Brain pericyte (primary cell): ENCODE measurements around the gene TP53I11.

ENCODE experiments used
- DNase-seq: peaks from one replicate; pipeline ENCODE4 v3.0.0-alpha.2; 2012; ENCODE audit warnings: low read depth, low spot score

The TP53I11 gene

GRCh38 chr11:44950625-44951476 is at the start of gene TP53I11:
TP53I11 (minus strand) TSS chr11:44950883; CDS start chr11:44938335, 12,548 bp downstream.
- no peak for DNase-seq

GRCh38 chr11:44999068-44999467 is 48.4 kb upstream of the TP53I11 start:
- DNase-seq: no peak

- DNase-seq: no peak
Observed at GRCh38 chr11:44998051-44998450, 47.4 kb upstream of the TP53I11 start.

- no peak for DNase-seq
Observed at GRCh38 chr11:44997566-44997965, 46.9 kb upstream of the TP53I11 start.

GRCh38 chr11:44994753-44995152 is 44.1 kb upstream of the TP53I11 start:
- no peak for DNase-seq

- DNase-seq: no peak
Observed at GRCh38 chr11:44993971-44994704, 43.5 kb upstream of the TP53I11 start.

- no peak for DNase-seq
Observed at GRCh38 chr11:44992774-44993173, 42.1 kb upstream of the TP53I11 start.

GRCh38 chr11:44992181-44992582 is 41.5 kb upstream of the TP53I11 start:
- DNase-seq: no peak

- no peak for DNase-seq
Observed at GRCh38 chr11:44990665-44991064, 40.0 kb upstream of the TP53I11 start.

- no peak for DNase-seq
Observed at GRCh38 chr11:44989831-44990566, 39.3 kb upstream of the TP53I11 start.

GRCh38 chr11:44988981-44989635 is 38.4 kb upstream of the TP53I11 start:
- DNase-seq: no peak

GRCh38 chr11:44988111-44988510 is 37.4 kb upstream of the TP53I11 start:
- no peak for DNase-seq

- no peak for DNase-seq
Observed at GRCh38 chr11:44987506-44987905, 36.8 kb upstream of the TP53I11 start.

- no peak for DNase-seq
Observed at GRCh38 chr11:44986315-44986714, 35.6 kb upstream of the TP53I11 start.

GRCh38 chr11:44985721-44986120 is 35.0 kb upstream of the TP53I11 start:
- no peak for DNase-seq

GRCh38 chr11:44983786-44984185 is 33.1 kb upstream of the TP53I11 start:
- DNase-seq: no peak

GRCh38 chr11:44982496-44983062 is 31.9 kb upstream of the TP53I11 start:
- no peak for DNase-seq

- no peak for DNase-seq
Observed at GRCh38 chr11:44980533-44981427, 30.1 kb upstream of the TP53I11 start.

- DNase-seq: no peak
Observed at GRCh38 chr11:44979543-44980399, 29.1 kb upstream of the TP53I11 start.
